Lower leg skin (tissue), 3 donors: ENCODE data around the gene PLEKHG4B.

Experiments used
- POLR2A ChIP-seq, 2 donors: fragments of 450-650 bp; IDR thresholded peaks; one replicate each; pipeline ENCODE4 v1.6.1; 2016 to 2017; ENCODE audit warnings: antibody characterized with exemption in 2 of 2, mild to moderate bottlenecking in 1 of 2, moderate library complexity in 1 of 2
- TF ChIP-seq, protein P1 (sequence below), 3 donors: fragments of 450-650 bp; IDR thresholded peaks; one replicate each; pipeline ENCODE4 v1.5.1; 2016; ENCODE audit warnings: antibody characterized with exemption in 3 of 3, mild to moderate bottlenecking in 3 of 3, moderate library complexity in 2 of 3

DNA sequence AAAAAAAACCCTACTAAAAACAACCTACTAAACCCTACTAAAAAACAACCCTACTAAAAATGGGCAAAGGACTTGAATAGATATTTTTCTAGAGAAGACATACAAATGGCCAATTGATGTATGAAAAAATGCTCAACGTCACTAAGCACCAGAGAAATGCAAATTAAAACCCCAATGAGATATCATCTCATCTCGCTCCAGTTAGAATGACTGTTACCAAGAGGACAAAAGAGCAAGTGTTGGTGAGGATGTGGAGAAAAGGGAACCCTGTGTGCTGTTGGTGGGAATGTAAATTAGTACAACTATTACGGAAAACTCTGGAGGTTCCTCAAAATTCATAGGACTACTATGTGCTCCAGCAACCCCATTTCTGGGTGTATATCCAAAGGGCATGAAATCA lies 136.9 kb downstream of the PLEKHG4B start:
- TF ChIP-seq, protein P1, sequence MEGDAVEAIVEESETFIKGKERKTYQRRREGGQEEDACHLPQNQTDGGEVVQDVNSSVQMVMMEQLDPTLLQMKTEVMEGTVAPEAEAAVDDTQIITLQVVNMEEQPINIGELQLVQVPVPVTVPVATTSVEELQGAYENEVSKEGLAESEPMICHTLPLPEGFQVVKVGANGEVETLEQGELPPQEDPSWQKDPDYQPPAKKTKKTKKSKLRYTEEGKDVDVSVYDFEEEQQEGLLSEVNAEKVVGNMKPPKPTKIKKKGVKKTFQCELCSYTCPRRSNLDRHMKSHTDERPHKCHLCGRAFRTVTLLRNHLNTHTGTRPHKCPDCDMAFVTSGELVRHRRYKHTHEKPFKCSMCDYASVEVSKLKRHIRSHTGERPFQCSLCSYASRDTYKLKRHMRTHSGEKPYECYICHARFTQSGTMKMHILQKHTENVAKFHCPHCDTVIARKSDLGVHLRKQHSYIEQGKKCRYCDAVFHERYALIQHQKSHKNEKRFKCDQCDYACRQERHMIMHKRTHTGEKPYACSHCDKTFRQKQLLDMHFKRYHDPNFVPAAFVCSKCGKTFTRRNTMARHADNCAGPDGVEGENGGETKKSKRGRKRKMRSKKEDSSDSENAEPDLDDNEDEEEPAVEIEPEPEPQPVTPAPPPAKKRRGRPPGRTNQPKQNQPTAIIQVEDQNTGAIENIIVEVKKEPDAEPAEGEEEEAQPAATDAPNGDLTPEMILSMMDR (IDR thresholded peaks at IDR 0.05): no peak
- no peak for TF ChIP-seq POLR2A (IDR thresholded peaks at IDR 0.05)
